Brain microvascular endothelial cell (primary cell): ENCODE data around the gene SORBS1.
A peak's percentile ranks its signal among the peaks of the same experiment; 100 is the strongest.

Experiments
- DNase-seq: peaks from one replicate; pipeline ENCODE4 v3.0.0-alpha.2; 2020
- H3K27ac ChIP-seq: fragments of 250-450 bp; sonication (Bioruptor Pico); 2 replicates; pipeline ENCODE4 v1.5.1; 2020; ENCODE audit warnings: mild to moderate bottlenecking, moderate library complexity
- H3K27me3 ChIP-seq: fragments of 250-450 bp; sonication (Bioruptor Pico); replicated peaks from 2 replicates; pipeline ENCODE4 v1.5.1; 2020; ENCODE audit warnings: mild to moderate bottlenecking
- H3K36me3 ChIP-seq: fragments of 250-450 bp; sonication (Bioruptor Pico); replicated peaks from 2 replicates; pipeline ENCODE4 v1.5.1; 2020; ENCODE audit warnings: mild to moderate bottlenecking
- H3K4me3 ChIP-seq: 2 replicates; pipeline ENCODE4 v1.5.1; 2011; ENCODE audit warnings: low read depth, mild to moderate bottlenecking, control low read depth, low read length, moderate library complexity
- in situ Hi-C: cut with HindIII; loops from 2 replicates; pipeline ENCODE4 v1.10.0; 2017; ENCODE audit warnings: low sequenced_read_pairs, low pct_ligation_motif_present
- TF ChIP-seq, protein P1 (sequence below): IDR thresholded peaks from 2 replicates; pipeline ENCODE4 v1.5.1; 2011; ENCODE audit warnings: low read depth, mild to moderate bottlenecking, moderate library complexity, low read length, control low read depth, inconsistent platforms; ENCODE audit errors: missing control alignments

SORBS1 gene

DNA sequence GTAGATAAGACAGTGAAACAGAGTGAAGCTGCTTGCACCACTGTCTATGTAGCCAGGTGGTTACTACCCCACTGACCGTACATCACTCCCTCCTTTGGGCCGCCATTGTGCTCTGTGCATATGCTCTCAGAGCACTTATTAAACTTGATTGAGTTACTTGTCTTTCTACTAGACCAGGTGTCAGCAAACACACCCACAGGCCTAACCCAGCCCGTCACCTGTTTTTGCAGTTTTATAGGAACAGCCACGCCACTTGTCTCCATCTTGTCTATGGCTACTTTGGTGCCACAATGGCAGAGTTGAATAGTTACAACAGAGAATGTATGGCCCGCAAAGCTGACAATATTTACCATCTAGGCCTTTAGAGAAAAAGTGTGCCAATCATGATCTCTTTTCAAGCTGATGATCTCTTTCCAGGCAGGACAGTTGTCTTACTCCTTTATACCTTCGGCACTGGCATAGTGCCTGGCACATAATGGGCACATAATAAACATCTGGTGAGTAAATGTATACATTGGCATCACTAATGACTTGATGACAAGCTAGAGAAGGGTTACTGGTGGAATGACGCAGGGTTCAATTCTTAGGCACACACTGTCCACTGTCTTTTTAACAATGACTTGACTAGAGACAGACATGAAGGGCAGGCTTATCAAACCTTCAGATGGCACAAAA is 36.7 kb downstream of the SORBS1 start:
- H3K27ac ChIP-seq, result no peak overlapping the region
- in situ Hi-C loops, result no loop called here
- H3K36me3 ChIP-seq, result no peaks in the 10 kb centered on the region
- no peaks in the 10 kb centered on the region for H3K27me3 ChIP-seq
- TF ChIP-seq, protein P1, sequence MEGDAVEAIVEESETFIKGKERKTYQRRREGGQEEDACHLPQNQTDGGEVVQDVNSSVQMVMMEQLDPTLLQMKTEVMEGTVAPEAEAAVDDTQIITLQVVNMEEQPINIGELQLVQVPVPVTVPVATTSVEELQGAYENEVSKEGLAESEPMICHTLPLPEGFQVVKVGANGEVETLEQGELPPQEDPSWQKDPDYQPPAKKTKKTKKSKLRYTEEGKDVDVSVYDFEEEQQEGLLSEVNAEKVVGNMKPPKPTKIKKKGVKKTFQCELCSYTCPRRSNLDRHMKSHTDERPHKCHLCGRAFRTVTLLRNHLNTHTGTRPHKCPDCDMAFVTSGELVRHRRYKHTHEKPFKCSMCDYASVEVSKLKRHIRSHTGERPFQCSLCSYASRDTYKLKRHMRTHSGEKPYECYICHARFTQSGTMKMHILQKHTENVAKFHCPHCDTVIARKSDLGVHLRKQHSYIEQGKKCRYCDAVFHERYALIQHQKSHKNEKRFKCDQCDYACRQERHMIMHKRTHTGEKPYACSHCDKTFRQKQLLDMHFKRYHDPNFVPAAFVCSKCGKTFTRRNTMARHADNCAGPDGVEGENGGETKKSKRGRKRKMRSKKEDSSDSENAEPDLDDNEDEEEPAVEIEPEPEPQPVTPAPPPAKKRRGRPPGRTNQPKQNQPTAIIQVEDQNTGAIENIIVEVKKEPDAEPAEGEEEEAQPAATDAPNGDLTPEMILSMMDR, result no peak
- H3K4me3 ChIP-seq, result no peak overlapping the region
- DNase-seq, result no peak

DNA sequence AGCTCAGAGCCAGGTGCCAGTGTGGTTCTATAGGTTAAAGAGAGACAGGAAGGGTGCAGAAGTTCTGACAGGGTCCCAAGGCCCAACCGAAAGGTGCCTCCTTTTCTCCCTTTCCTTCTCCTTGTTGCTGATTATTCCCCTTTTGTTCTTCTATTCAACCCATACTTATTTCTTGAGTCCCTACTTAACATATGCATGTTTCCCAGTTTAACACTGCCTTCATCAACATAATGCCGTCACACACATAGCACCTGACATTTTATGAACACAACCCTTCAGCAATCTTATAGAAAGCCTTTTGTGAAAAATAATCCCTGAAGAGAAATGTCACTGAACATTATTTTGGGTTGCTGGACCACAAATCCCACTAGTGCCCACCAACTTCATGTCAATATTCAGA is 39.1 kb downstream of the SORBS1 start:
- TF ChIP-seq, protein P1, result no peak
- H3K4me3 ChIP-seq, result no peak overlapping the region
- DNase-seq, result no peak
- in situ Hi-C loops, result no loop called here
- no peaks in the 10 kb centered on the region for H3K27me3 ChIP-seq
- H3K27ac ChIP-seq, result no peak overlapping the region
- H3K36me3 ChIP-seq, result no peaks in the 10 kb centered on the region

DNA sequence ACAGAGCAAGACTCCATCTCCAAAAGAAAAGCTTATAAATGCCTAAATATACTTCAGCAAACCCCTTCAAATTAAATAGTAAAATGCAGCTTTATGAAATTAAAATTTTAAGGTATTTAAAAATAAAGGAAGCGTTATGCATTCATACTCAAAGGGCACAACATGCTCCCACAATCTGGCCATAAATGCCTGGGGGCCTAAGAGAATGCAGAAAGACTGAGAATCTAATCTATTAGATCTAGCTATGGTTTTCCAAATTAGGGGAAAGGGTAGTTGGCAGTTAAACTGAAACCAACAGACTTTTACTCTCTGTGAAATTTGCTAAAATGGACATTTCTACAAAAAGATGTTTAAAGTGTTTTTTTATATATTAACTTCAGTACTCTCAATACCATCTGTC is 40.6 kb downstream of the SORBS1 start:
- TF ChIP-seq, protein P1, result no peak
- H3K27ac ChIP-seq, result no peak overlapping the region
- no peak overlapping the region for H3K4me3 ChIP-seq
- no peaks in the 10 kb centered on the region for H3K36me3 ChIP-seq
- DNase-seq, result no peak
- in situ Hi-C loops, result no loop called here
- no peaks in the 10 kb centered on the region for H3K27me3 ChIP-seq

DNA sequence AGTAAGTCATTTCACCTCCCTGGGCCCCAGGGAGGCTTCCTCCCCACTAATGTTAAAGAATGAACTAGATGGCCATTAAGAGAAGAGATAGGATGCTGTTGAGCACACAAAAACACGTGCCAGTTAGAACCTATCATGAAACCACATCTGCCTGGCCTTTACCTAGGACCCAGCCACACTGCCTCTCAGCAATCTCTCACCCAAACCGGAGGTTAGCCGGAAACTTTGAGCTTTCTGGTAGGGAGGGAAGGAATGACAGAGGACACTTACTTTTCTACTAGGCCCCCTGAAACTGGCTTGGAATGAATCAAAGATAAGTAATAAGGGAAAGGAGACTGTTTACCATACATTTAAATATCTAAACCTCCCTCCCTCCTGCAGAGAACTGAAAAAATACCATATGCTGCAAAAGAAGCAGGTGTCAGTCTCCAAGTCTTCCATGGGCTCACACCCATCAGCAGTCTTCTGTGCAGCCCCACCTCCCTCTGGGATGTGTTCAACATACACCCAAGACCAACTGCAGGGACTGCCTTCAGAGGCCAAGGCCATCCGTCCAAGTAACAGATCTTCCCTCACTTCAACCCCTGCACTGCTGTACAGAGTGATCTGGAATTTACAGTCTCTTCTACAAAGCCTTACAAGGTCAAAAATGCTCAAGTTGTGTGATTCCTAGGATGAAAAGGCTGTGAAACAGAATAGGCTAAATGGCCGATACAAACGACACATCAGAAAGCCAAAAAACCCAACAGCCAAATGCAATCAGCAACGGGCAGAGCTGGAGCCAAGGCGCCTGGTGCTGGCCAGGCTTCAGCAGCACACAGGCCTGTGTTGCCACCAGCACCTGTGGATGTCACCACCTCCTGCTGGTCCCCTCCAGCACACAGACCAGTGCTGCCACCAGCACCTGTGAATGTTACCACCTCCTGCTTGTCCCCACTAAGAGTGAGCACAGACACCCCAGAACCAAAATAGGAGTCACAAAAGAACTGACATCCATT is 42.4 kb downstream of the SORBS1 start:
- no peak overlapping the region for H3K4me3 ChIP-seq
- TF ChIP-seq, protein P1, result no peak
- in situ Hi-C loops, result no loop called here
- no peaks in the 10 kb centered on the region for H3K36me3 ChIP-seq
- DNase-seq, result no peak
- H3K27ac ChIP-seq, result no peak overlapping the region
- no peaks in the 10 kb centered on the region for H3K27me3 ChIP-seq

DNA sequence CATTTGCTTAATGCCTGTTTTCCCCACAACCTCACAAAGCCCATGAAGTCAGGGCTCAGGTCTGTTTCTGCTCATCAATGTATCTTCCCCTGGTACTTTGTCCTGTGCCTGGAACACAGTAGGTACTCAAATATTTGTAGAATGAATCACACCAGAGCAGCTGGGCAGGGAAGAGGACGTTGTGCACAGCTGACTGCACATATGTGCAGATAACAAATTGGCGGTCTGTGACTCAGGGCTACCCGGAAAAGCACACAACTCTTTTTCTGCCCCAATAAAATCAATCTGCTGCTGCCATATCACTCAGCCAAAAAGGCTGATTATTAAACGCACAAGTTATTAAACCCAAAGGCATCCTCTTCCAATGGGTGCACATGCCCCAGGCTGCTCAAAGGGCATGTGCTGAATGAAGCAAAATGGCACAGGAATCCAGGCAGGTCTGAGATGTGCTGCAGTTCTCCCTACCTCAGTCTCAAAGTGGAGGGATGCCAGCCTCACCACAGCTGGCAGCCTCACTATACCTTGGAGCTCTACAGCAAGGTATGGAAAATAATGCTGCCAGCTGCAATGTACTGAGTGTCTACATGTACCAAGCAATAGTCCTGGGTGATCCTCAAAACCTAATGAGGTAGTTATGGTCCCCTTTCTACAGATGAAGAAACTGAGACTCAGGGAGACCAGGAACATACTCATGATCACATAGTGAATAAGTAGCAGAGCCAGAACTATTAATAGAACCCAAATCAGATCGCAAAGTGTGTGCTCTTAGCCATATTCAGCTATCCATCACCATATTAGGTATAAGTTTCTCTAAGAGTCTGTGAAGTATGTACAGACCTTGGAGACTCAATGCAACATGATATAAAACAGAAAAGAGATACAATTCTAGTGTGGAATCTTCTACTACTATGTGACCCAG is 43.4 kb downstream of the SORBS1 start:
- TF ChIP-seq, protein P1, result no peak
- peak; percentile 28 for DNase-seq
- Histone ChIP-seq H3K4me3 (no peak overlapping the region), H3K27me3 (no peaks in the 10 kb centered on the region), H3K27ac (no peak overlapping the region), H3K36me3 (no peaks in the 10 kb centered on the region)
- in situ Hi-C loops, result no loop called here
